Stimulated activated memory B cell treated with anti-CD40 and anti-IgM and Interleukin-4, amounts not matched to agents 10 μg/mL and 1 μg/mL and 100 μg/mL, for 72 hours (primary cell): ENCODE data around the gene SEPTIN5.
"Not testable (repeated sequence)": the region's sequence is repeated elsewhere in the genome, so short reads cannot be mapped to it uniquely, and the experiment has no call there.

Experiments used
- ATAC-seq: fragments of 150-1000 bp; cut with Tn5 transposase; 2 replicates; pipeline ENCODE4 v1.10.0; 2021
- H3K27ac Mint-ChIP-seq: one replicate; pipeline ENCODE4 v1.8.0; 2022; ENCODE audit warnings: mild to moderate bottlenecking, mixed read lengths
- H3K27me3 Mint-ChIP-seq: one replicate; pipeline ENCODE4 v1.8.0; 2022; ENCODE audit warnings: mixed read lengths
- H3K36me3 Mint-ChIP-seq: one replicate; pipeline ENCODE4 v1.8.0; 2022; ENCODE audit warnings: mixed read lengths
- H3K4me1 Mint-ChIP-seq: one replicate; pipeline ENCODE4 v1.8.0; 2022; ENCODE audit warnings: mixed read lengths
- H3K4me3 Mint-ChIP-seq: one replicate; pipeline ENCODE4 v1.8.0; 2022; ENCODE audit warnings: mild to moderate bottlenecking, moderate library complexity, mixed read lengths
- H3K9me3 Mint-ChIP-seq: one replicate; pipeline ENCODE4 v1.8.0; 2022; ENCODE audit warnings: mixed read lengths

The SEPTIN5 gene

DNA sequence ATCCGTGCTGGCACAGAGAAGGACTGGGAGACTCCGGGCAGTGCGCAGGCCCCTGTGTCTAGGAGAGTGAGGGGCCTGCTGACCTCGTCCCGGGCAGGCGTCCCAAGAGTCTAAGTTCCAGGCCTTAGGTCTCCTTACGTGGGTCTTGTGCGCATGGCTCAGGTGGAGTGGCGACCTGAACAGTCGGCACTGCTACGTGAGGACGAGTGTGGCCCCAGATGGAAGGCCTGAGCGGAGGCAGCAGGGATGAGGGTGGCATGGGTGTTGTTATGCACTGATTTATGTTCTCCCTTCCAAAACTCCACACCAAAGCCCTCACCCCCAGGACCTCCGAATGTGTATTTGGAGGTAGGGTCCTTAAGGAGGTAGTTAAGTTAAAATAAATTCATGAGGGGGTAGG lies 20.7 kb upstream of the SEPTIN5 start:
- no peak overlapping the region for H3K27ac Mint-ChIP-seq
- no peaks in the 10 kb centered on the region for H3K4me1 Mint-ChIP-seq
- no peaks in the 10 kb centered on the region for H3K9me3 Mint-ChIP-seq
- H3K4me3 Mint-ChIP-seq, result no peak overlapping the region
- H3K27me3 Mint-ChIP-seq, result peaks cover 67% of the 10 kb centered on the region
- no peaks in the 10 kb centered on the region for H3K36me3 Mint-ChIP-seq
- no peak for ATAC-seq

DNA sequence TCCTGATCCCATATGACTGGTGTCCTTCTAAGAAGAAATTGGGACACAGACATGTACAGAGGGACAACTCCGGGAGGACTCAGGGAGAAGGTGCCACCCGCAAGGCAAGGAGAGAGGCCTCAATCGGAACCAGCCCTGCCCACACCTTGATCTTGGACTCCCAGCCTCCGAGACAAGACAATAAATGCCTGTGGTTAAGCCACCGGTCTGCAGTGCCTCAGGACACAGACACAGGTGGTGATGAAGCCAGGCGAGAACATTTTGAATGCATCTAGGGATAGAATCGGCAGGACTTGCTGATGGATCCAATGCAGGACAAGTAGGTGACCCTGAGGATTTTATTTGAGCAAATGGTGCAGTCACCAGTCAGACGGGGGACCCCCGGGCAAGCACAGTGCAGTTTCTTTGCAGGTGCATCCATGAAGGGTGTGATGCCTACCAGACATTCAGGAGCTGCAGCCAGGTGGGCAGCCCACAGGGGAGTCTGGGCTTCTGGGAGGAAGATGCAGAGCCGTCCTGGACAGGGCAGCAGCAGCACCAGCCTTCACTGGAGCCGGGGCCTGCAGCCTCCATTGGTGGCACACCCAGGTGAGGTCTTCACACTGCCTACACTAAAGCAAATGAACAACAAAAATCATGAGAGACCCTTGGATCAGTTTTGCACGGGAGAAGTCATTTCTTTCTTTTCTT lies 20.2 kb upstream of the SEPTIN5 start:
- H3K4me3 Mint-ChIP-seq, result no peak overlapping the region
- no peaks in the 10 kb centered on the region for H3K36me3 Mint-ChIP-seq
- no peaks in the 10 kb centered on the region for H3K9me3 Mint-ChIP-seq
- ATAC-seq, result no peak
- no peak overlapping the region for H3K27ac Mint-ChIP-seq
- H3K4me1 Mint-ChIP-seq, result no peaks in the 10 kb centered on the region
- peaks cover 61% of the 10 kb centered on the region for H3K27me3 Mint-ChIP-seq

DNA sequence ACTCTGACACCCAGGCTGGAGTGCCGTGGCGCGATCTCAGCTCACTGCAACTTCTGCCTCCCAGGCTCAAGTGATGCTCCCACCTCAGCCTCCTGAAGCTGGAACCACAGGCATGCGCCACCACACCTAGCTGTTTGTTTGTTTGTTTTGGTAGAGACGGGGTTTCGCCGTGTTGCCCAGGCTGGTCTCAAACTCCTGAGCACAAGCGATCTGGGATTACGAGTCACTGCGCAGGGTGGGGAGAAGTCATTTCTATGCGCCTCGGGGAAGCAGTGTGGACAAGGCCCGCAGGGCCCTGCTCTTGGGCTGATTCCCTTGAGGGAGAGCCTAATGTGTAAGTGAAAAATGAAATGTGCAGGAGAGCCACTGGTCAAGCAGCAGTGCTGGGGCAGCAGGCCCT lies 19.6 kb upstream of the SEPTIN5 start:
- no peak for ATAC-seq
- no peaks in the 10 kb centered on the region for H3K4me1 Mint-ChIP-seq
- no peaks in the 10 kb centered on the region for H3K9me3 Mint-ChIP-seq
- H3K4me3 Mint-ChIP-seq, result no peak overlapping the region
- H3K36me3 Mint-ChIP-seq, result no peaks in the 10 kb centered on the region
- H3K27me3 Mint-ChIP-seq, result peaks cover 56% of the 10 kb centered on the region
- no peak overlapping the region for H3K27ac Mint-ChIP-seq

DNA sequence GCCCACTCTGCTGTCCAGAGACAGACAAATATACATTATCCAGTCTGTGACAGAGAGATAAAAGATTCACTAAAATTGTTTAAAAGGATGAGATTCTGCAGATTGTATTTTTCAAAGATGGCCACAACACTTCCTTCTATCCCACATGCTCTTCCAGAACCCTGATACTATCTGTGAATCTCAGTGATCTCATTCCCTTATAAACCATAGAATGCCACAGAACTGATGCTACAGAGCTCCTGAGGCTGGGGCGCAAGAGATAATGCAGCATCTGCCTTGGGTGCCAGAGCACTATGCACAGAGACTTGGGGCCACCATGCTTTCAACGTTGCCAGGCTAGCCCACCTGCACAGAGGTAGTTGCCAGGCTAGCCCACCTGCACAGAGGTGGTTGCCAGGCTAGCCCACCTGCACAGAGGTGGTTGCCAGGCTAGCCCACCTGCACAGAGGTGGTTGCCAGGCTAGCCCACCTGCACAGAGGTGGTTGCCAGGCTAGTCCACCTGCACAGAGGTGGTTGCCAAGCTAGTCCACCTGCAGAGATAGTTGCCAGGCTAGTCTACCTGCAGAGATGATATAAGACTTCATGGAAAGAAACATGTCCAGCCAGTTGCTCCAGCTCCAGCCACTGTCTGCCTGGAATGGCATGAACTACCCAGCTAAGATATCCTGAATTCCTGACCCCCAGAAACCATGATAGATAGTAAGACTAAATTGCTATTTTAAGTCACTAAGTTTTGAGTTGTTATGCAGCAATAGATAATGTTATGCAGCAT lies 17.6 kb upstream of the SEPTIN5 start:
- Mint-ChIP-seq H3K4me3 (no peak overlapping the region), H3K36me3 (no peaks in the 10 kb centered on the region), H3K27me3 (peaks cover 52% of the 10 kb centered on the region), H3K4me1 (no peaks in the 10 kb centered on the region), H3K27ac (no peak overlapping the region), H3K9me3 (no peaks in the 10 kb centered on the region)
- no peak for ATAC-seq

DNA sequence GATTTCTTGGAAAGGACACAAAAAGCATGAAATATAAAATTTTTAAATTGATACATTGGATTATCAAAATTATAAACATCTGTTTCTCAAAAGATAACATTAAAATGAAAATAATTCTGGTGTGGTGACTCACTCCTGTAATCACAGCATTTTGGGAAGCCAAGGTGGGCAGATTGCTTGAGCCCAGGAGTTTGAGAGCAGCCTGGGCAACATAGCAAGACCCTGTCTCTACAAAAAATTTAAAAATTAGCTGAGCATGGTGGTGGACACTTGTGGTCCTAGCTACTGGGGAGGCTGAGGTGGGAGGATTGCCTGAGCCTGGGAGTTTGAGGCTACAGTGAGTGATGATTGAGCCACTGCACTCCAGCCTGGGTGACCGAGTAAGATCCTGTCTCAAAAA lies 16.4 kb upstream of the SEPTIN5 start:
- H3K27me3 Mint-ChIP-seq, result peaks cover 52% of the 10 kb centered on the region
- not testable (repeated sequence) for H3K4me1 Mint-ChIP-seq, H3K27ac Mint-ChIP-seq, ATAC-seq, H3K4me3 Mint-ChIP-seq, H3K9me3 Mint-ChIP-seq, H3K36me3 Mint-ChIP-seq

DNA sequence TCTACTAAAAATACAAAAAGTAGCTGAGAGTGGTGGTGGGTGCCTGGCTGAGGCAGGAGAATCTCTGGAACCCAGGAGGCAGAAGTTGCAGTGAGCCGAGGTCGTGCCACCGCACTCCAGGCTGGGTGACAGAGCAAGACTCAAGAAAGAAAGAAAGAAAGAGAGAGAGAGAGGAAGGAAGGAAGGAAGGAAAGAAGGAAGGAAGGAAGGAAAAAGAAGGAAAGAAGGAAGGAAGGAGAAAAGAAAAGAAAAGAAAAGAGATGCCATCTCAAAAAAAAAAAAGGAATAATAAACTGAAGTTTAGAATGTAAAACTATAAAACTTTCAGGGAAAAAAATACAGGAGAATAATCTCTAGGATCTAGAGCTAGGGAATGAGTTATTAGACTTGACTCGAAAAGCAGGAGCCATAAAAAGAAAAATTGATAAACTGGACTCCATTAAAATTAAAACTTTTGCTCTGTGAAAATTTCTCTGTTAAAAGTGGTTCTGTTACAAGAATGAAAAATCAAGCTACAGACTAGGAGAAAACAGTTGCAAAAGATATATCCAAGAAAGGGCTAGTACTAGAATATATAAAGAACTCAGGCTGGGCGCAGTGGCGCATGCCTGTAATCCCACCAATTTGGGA lies 13.4 kb upstream of the SEPTIN5 start:
- Mint-ChIP-seq H3K4me3 (no peak overlapping the region), H3K9me3 (no peaks in the 10 kb centered on the region), H3K4me1 (no peaks in the 10 kb centered on the region), H3K27me3 (peaks cover 42% of the 10 kb centered on the region), H3K36me3 (no peaks in the 10 kb centered on the region), H3K27ac (no peak overlapping the region)
- ATAC-seq, result no peak

DNA sequence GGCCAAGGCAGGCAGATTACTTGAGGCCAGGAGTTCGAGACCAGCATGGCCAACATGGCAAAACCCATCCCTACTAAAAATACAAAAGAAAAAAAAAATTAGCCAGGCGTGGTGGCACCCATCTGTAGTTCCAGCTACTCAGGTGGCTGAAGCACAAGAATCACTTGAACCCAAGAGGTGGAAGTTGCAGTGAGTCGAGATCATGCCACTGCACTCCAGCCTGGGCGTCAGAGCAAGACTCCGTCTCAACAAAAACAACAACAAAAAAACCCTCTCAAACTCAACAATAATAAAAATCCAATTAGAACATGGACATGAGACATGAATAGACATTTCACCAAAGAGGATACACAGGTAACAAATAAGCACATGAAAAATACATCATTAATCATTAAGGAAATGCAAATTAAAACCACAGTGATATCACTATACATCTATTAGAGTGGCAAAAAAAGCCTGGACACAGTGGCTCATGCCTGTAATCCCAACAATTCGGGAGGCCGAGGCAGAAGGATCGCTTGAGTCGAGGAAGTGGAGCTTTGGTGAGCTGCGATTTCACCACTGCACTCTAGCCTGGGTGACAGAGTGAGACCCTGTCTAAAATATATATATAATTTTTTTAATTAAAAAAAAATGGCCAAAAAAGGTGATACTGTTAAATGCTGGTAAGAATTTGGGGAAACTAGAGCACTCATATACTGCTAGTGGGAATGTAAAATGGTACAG lies 12.7 kb upstream of the SEPTIN5 start:
- no peak overlapping the region for H3K4me3 Mint-ChIP-seq
- no peaks in the 10 kb centered on the region for H3K4me1 Mint-ChIP-seq
- no peaks in the 10 kb centered on the region for H3K9me3 Mint-ChIP-seq
- H3K27ac Mint-ChIP-seq, result no peak overlapping the region
- H3K36me3 Mint-ChIP-seq, result no peaks in the 10 kb centered on the region
- ATAC-seq, result no peak
- peaks cover 39% of the 10 kb centered on the region for H3K27me3 Mint-ChIP-seq

DNA sequence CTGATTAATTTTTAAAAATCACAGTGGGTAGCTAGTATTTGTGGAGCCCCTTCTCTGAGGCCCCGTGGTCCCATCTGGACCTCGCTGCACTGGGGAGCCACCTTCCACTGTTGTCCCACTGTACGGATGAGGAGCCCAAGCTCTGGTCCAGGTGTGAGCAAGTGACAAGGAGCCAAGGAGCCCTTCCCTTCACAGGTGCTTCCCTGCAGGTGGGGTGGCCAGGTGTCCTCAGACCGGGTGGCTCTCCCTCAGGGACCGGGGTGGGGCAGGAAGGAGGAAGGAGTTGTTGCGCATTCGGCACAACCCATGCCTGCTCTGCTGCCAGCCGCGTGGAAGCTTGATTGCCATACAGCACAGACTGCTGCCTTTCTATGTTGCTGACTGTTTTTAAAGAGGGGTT lies 10.4 kb upstream of the SEPTIN5 start:
- H3K27ac Mint-ChIP-seq, result no peak overlapping the region
- H3K36me3 Mint-ChIP-seq, result no peaks in the 10 kb centered on the region
- H3K4me3 Mint-ChIP-seq, result no peak overlapping the region
- no peaks in the 10 kb centered on the region for H3K9me3 Mint-ChIP-seq
- ATAC-seq, result no peak
- peaks cover 40% of the 10 kb centered on the region for H3K27me3 Mint-ChIP-seq
- no peaks in the 10 kb centered on the region for H3K4me1 Mint-ChIP-seq

DNA sequence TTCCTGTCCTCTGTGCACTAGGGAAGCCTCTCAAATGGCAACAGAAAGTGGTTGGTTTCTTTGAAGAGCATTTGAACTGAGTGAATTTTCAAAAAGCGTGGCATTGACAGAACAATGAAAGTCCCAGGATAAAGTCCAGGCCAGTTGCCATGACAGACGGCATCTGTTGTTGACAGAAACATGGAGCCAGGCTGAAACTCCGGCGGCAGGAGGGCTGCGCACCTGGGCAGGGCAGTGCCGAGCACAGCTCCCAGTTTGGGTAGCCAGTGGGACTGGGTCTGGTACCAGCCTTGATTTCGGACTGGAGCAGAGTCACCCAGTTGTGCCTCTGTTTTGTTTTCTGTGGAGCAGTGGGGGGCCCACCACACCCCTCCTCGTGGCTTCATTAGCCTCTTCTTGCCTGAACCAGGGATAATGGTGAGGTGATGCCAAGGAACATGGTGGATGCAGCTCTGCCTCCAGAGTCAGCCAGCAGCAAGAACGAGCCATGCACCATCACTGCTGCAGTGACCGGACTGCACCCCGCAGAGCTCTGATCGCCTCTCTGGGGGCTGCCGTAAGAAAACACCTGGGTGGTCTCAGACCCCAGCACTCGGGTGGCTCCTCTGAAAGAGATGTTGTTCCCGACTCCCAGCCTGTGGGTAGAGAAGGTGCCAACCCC lies 9.8 kb upstream of the SEPTIN5 start:
- H3K27me3 Mint-ChIP-seq, result peaks cover 46% of the 10 kb centered on the region
- no peak overlapping the region for H3K27ac Mint-ChIP-seq
- no peaks in the 10 kb centered on the region for H3K4me1 Mint-ChIP-seq
- H3K36me3 Mint-ChIP-seq, result no peaks in the 10 kb centered on the region
- no peak overlapping the region for H3K4me3 Mint-ChIP-seq
- no peak for ATAC-seq
- H3K9me3 Mint-ChIP-seq, result no peaks in the 10 kb centered on the region

DNA sequence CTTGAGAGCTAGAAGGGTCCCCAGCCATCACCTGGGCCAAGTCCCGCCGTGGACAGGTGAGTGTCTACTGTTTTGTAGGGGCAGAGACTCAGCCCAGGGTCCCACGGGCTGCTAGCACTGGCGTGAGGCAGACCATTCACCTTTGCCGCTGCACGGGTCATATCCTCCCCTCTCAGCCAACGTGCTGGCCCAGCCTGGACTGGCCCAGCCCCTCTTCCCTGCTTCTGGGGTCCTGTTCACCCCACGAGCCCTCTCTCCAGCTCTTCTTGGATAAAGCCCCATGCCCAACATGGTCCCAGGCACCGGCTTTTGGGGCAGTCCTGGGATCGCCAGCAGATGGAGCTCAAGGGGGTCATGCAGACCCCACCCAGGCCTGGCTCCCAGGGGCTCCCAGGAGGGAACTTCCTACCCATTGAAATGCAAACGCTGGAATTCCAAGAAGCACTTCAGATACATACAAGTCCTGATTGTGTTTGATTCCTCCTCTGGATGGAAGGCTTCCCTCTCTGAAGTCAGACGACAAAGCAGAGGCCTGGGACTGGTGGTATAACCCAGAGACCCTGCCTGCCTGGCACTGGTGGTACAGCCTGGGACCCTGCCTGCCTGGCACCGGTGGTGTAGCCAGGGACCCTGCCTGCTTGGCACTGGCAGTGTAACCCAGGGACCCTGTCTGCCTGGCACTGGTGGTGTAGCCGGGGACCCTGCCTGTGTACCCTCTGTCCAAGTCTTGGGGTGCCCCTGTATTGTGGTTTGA lies 8.9 kb upstream of the SEPTIN5 start:
- Mint-ChIP-seq H3K4me3 (no peak overlapping the region), H3K4me1 (no peaks in the 10 kb centered on the region), H3K27me3 (peaks cover 49% of the 10 kb centered on the region), H3K27ac (no peak overlapping the region), H3K36me3 (no peaks in the 10 kb centered on the region), H3K9me3 (no peaks in the 10 kb centered on the region)
- no peak for ATAC-seq

DNA sequence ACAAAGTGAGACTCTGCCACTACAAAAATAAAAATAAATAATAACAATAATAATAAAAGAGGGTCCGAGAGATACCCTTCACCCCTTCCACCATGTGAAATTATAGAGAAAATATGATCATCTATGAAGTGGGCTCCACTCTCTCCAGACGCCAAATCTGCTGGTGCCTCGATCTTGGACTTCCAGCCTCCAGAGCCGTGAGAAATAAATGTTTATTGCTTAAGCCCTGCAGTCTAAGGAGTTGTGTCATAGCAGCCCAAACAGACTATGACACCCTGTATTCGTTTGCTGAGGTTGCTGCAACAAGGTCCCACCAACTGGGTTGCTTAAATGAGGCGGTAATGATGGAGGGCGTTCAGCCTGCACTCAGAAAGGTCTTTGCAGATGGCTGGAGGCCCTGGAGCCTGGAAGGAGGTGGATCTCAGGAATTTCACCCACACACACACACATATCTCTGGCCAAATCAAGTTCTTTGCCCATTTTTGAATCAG lies 7.6 kb upstream of the SEPTIN5 start:
- Mint-ChIP-seq H3K4me1 (no peaks in the 10 kb centered on the region), H3K36me3 (no peaks in the 10 kb centered on the region)
- ATAC-seq, result no peak

DNA sequence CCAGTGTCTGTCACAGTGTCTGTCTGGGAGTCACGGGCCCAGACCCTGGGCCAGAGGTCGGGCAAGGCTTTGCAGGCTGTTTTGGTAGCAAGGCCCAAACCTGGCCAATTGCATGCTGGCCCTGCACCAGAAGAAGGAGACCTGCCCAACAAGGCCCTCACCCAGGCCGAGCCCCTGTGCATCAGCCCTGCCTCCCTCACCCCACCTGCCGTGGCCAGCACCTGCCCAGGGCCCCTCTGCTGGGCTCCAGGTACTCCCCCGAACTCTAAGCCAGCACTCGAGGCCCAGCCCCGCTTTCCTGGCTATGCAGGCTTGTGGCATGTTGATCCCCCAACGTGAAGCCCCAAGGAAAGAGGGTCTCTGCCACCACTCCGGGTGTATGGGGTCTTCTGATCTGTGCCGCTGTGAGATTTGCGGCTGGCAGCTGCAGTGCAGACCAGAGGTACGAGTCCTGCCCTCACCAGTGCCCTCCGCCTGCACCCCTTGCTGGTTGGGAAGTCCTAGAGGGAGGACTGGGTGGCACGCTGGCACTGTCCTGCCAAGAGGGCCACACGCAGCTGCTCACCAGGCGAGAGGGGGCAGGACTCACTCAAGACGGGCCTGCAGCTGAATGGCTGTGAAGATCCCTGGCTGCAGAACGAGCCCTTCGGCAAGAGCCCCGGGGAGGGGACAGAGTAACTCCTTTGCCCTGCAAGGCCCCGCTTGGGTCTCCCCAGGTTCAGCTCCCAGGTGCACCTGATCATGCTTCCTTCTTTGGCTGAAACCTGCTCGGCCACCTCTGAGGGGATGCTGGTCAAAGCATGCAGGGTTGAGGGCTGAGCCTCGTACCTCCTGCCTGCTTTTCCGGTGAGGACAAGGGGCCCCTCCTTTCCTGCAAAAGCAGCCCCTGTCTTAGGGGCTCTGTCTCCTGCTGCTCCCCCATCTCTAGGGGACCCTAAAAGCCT lies 6.7 kb upstream of the SEPTIN5 start:
- no peak for ATAC-seq
- no peaks in the 10 kb centered on the region for H3K9me3 Mint-ChIP-seq
- no peak overlapping the region for H3K4me3 Mint-ChIP-seq
- peaks cover 62% of the 10 kb centered on the region for H3K27me3 Mint-ChIP-seq
- no peaks in the 10 kb centered on the region for H3K4me1 Mint-ChIP-seq
- H3K36me3 Mint-ChIP-seq, result no peaks in the 10 kb centered on the region
- no peak overlapping the region for H3K27ac Mint-ChIP-seq

More for the DNA sequence above, 7.6 kb upstream of the SEPTIN5 start:
- Mint-ChIP-seq H3K27ac (no peak overlapping the region), H3K27me3 (peaks cover 53% of the 10 kb centered on the region), H3K4me3 (no peak overlapping the region), H3K9me3 (no peaks in the 10 kb centered on the region)

DNA sequence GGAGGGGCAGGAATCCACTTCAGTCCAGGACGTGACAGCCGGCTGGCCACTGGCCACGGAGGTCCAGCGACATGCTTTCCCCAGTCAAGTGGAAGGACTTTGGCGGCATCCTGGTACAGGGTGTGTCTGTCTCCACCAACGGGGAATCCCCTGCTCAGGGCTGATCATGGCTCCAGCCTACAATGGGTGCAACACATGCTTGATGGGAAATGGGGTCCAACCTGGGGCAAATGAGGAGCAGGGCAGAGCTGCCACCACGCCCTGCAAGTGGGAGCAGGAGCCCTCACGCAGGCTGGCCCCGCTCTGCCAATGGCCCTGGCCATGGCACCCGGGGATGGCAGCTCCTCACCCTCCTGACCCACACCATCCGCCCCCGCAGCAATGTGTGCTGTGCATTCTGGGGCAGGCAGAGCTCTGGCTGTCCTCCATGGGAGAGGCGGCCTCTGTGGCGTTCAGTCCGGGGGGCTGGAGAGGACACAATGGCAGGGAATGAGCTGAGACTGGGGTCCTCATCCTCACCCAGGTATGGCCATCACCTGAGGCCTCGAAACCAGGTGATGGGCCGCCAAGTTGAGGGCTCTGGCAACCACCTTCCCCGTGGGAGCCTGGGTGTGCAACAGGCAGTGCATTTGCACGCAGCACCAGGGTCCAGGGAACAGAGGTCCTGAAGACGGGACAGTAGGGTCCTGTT lies 5.8 kb upstream of the SEPTIN5 start:
- no peaks in the 10 kb centered on the region for H3K9me3 Mint-ChIP-seq

More for the DNA sequence above, 5.8 kb upstream of the SEPTIN5 start:
- no peak for ATAC-seq
- Mint-ChIP-seq H3K4me3 (no peak overlapping the region), H3K27ac (no peak overlapping the region), H3K4me1 (no peaks in the 10 kb centered on the region), H3K27me3 (peaks cover 71% of the 10 kb centered on the region), H3K36me3 (no peaks in the 10 kb centered on the region)
